GM10266 (cell line): ENCODE results near the gene WDR81.

Experiments
- DNase-seq: peaks from one replicate; pipeline ENCODE4 v3.0.0; 2012; ENCODE audit errors: extremely low spot score
- TF ChIP-seq, protein P1 (sequence below): IDR thresholded peaks from 2 replicates; pipeline ENCODE4 v1.5.1; 2012; ENCODE audit warnings: mild to moderate bottlenecking, low read depth; ENCODE audit not compliant: control insufficient read depth, insufficient read depth; ENCODE audit errors: missing control alignments

WDR81 gene

GRCh38 chr17:1752425-1753262 lies 28.1 kb downstream of the WDR81 start:
- TF ChIP-seq, protein P1, sequence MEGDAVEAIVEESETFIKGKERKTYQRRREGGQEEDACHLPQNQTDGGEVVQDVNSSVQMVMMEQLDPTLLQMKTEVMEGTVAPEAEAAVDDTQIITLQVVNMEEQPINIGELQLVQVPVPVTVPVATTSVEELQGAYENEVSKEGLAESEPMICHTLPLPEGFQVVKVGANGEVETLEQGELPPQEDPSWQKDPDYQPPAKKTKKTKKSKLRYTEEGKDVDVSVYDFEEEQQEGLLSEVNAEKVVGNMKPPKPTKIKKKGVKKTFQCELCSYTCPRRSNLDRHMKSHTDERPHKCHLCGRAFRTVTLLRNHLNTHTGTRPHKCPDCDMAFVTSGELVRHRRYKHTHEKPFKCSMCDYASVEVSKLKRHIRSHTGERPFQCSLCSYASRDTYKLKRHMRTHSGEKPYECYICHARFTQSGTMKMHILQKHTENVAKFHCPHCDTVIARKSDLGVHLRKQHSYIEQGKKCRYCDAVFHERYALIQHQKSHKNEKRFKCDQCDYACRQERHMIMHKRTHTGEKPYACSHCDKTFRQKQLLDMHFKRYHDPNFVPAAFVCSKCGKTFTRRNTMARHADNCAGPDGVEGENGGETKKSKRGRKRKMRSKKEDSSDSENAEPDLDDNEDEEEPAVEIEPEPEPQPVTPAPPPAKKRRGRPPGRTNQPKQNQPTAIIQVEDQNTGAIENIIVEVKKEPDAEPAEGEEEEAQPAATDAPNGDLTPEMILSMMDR: no peak
- DNase-seq: peak; percentile 60

DNA sequence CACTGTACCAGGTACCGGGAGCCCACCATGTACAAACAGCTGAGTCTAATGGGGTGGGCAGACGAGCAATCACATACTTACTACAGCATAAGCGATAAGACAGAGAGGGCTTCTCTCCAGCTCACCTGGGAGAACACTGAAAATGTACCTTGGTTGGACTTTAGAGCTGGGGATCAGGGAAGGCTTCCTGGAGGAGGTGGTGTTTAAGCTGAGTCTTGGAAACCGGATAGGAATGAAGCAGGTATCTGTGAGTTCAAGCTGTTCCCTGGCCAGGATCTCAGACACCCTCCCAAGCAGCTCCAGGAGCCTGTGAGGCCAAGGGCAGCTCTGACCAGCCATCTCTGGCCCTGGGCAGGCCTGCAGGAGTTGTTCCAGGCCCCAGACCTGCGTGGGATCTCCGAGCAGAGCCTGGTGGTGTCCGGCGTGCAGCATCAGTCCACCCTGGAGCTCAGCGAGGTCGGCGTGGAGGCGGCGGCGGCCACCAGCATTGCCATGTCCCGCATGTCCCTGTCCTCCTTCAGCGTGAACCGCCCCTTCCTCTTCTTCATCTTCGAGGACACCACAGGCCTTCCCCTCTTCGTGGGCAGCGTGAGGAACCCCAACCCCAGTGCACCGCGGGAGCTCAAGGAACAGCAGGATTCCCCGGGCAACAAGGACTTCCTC lies 29.4 kb downstream of the WDR81 start:
- TF ChIP-seq, protein P1: no peak
- no peak for DNase-seq

GRCh38 chr17:1754430-1755112 lies 30.1 kb downstream of the WDR81 start:
- TF ChIP-seq, protein P1: no peak
- no peak for DNase-seq

DNA sequence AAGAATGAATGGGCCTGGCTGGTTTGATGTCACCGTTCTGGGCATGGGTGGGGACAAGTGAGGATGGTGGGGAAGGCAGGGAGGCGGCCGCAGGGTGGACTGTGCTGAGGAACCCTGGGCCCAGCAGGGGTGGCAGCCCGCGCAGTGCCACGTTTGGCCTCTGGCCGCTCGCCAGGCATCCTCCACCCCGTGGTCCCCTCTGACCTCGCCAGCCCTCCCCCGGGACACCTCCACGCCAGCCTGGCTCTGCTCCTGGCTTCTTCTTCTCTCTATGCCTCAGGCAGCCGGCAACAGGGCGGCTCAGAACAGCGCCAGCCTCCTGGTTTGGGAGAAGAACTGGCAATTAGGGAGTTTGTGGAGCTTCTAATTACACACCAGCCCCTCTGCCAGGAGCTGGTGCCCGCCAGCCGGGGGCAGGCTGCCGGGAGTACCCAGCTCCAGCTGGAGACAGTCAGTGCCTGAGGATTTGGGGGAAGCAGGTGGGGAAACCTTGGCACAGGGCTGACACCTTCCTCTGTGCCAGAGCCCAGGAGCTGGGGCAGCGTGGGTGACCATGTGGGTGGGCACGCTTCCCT lies 30.8 kb downstream of the WDR81 start:
- DNase-seq: no peak
- TF ChIP-seq, protein P1: no peak

- TF ChIP-seq, protein P1: no peak
These were observed 31.3 kb downstream of the WDR81 start for GRCh38 chr17:1755827-1756262.

DNA sequence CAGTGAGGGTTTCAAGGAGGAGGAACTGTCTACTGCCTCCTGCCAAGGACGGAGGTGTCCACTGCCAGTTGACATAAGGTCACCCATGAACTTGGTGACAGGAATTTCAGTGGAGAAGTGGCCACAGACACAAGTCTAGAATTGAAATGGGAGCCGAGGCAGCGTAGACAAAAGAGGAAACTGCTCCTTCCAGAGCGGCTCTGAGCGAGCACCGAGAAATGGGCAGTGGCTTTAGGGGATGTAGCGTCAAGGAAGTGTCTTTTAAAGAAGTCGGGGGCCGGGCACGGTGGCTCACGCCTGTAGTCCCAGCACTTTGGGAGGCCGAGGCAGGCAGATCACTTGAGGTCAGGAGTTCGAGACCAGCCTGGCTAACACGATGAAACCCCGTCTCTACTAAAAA lies 34.3 kb downstream of the WDR81 start:
- DNase-seq: no peak
- TF ChIP-seq, protein P1: no peak

More at GRCh38 chr17:1755827-1756262, 31.3 kb downstream of the WDR81 start:
- DNase-seq: no peak

- TF ChIP-seq, protein P1: no peak
- DNase-seq: no peak
These were observed 35.0 kb downstream of the WDR81 start for GRCh38 chr17:1759529-1759928.
